NCI-H774 (cell line): Measurements from ENCODE around the gene PGP.

ENCODE experiments used
- DNase-seq: peaks from one replicate; lab custom pipeline; 2025; lab: John Stamatoyannopoulos, UW

Gene PGP

GRCh38 chr16:2163211-2163881 is 51.3 kb downstream of the PGP start:
- no peak for DNase-seq

DNA sequence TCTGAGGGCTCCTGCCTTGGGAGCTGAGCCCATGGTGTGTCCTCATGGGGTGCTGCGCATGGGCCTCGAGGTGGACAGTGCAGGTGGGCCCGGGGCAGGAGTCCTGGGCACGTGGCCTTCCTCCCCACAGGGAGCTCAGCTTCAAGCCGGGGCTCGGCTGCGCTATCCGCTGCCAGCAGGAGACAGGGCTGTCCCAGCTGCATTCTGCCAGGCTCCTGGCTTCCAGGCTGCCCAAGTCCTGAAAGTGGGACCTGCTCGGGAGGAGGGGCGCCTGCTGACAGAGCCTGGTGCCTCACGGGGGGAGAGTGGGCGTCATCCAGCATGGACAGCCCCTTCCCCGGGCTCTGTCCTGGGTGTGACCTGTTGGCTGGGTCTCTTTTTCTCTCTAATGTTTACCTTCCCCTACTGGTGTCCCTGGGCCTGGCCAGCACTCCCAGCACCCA is 51.9 kb downstream of the PGP start:
- no peak for DNase-seq

- DNase-seq, result no peak
These were observed 52.7 kb downstream of the PGP start for GRCh38 chr16:2161911-2162310.
